HG02943 (cell line): ENCODE data around the gene MED17.

ENCODE experiments used
- ATAC-seq: cut with Tn5 transposase; IDR thresholded peaks from one replicate; pipeline ENCODE4 v1.9.1; 2021; ENCODE audit warnings: mild to moderate bottlenecking, low read depth, moderate library complexity; ENCODE audit not compliant: unreplicated experiment

Gene MED17

GRCh38 chr11:93813974-93814373 is 29.9 kb downstream of the MED17 start:
- no peak for ATAC-seq

GRCh38 chr11:93814966-93815633 is 31.0 kb downstream of the MED17 start:
- no peak for ATAC-seq

- ATAC-seq, result no peak
Observed at GRCh38 chr11:93817426-93818348, 33.6 kb downstream of the MED17 start.

DNA sequence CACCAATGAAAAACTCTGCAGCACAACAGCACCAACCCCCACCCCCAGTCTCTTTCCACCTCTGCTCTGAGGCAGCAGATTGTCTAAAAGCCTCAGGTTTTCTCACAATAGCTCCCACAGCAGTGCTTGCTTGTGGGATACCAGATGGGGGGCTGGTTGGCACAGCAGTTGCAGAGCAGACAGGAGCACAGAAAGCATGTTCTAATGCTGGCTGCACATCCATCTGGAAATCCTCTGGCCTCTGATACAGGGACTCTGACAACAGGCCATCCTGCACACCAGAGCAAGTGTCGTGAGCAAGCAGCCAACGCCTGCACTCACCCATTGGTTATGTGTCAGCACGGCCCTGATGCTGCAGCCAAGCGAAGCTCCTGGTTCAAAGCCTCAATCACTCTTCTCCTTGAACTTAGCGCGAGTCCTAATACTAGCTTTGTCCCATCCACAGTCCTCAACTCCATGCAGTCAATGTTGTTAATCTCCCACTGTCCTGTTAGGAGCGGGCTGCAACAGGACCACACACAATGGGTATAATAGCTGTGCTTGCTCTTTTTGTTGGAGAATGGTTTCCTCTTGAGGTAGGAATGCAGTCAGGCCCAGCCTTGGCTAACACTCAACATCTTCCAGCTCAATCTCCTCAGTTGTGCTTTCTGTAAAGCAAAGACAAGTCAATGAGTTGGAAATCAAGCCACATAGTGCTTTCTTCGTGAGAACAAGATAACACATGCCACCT is 36.0 kb downstream of the MED17 start:
- no peak for ATAC-seq

- ATAC-seq, result no peak
Observed at GRCh38 chr11:93820847-93821246, 36.8 kb downstream of the MED17 start.

GRCh38 chr11:93821617-93822016 is 37.5 kb downstream of the MED17 start:
- ATAC-seq, result no peak

GRCh38 chr11:93822359-93822758 is 38.3 kb downstream of the MED17 start:
- no peak for ATAC-seq

GRCh38 chr11:93823210-93823609 is 39.1 kb downstream of the MED17 start:
- no peak for ATAC-seq

DNA sequence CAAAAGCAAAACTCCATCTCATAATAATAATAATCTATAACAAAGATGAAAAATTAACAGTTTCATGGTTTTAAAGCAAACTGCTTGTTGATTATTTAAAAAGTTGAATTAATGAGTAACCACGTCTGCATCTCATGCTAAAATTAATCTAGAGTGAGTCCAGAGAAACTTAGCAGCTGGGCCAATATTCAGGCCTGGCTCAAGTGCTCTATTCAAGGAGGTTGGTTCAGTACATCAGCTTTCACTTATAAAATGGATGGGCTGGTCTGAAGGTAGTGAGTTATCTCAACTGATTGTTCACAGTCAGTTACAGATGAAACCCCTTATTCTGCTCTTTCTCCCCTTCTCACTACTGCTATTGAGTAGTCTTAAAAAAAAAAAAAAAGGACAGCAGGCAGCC is 43.3 kb downstream of the MED17 start:
- no peak for ATAC-seq

- ATAC-seq, result no peak
Observed at GRCh38 chr11:93829598-93829997, 45.5 kb downstream of the MED17 start.

- no peak for ATAC-seq
Observed at GRCh38 chr11:93831343-93832127, 47.5 kb downstream of the MED17 start.

DNA sequence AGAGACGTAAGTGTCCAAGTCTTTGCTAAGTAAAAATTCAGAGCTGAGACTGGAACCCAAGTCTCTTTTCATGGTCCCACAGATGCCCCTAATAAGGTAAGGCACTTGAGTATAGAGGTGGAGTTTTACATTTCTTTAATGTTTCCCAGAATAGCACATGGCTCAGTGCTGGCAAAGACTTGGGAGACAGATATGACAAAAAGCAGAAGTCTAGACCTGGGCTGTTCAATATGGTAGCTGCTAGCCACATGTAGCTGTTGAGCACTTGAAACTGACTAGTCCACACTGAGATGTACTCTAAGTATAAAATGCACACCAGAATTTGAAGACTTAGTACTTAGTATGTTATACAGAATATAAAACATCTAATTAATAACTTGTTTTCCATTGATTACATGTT is 48.7 kb downstream of the MED17 start:
- no peak for ATAC-seq

- no peak for ATAC-seq
Observed at GRCh38 chr11:93838967-93839366, 54.9 kb downstream of the MED17 start.

DNA sequence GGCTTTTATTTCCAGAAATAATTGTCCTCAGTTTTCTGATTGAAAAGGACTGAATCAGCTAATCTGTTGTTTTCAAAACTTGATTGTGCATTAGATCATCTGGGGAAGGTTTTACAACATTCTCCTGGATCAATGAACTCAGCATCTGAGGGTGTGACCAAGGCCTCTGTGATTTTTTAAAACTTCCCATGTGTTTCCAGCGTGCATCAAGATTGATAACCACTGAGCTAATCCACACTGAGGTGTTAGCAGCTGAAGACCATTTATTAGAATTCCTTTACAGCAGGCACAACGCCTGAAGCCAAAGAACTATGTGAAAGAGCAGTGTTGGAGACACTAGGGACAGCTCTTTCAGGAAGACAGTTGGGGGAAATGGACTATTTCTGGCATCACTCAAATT is 56.1 kb downstream of the MED17 start:
- ATAC-seq, result no peak

GRCh38 chr11:93840981-93841380 is 56.9 kb downstream of the MED17 start:
- ATAC-seq, result no peak

- ATAC-seq, result no peak
Observed at GRCh38 chr11:93841446-93841845, 57.4 kb downstream of the MED17 start.

GRCh38 chr11:93842034-93842433 is 58.0 kb downstream of the MED17 start:
- ATAC-seq, result no peak

- ATAC-seq, result no peak
Observed at GRCh38 chr11:93842461-93842860, 58.4 kb downstream of the MED17 start.

DNA sequence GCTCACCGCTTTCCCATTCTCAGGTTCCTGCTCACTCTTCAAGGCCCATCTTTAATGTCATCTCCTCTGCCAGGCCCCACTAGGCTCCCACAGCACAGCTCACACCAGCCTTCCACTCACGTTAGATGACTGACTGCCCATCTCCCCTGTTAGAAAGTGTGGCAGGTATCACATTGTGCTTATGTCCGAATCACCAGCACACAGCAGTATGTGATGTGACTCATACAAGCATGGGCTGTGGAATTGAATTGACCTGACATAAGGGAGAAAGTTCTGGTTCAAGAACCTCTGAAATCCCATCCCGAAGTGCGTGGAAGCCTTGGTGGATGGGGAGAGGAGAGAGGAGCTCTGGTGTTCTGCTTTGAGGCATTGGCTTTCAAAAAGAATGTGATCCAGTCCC is 59.8 kb downstream of the MED17 start:
- no peak for ATAC-seq

DNA sequence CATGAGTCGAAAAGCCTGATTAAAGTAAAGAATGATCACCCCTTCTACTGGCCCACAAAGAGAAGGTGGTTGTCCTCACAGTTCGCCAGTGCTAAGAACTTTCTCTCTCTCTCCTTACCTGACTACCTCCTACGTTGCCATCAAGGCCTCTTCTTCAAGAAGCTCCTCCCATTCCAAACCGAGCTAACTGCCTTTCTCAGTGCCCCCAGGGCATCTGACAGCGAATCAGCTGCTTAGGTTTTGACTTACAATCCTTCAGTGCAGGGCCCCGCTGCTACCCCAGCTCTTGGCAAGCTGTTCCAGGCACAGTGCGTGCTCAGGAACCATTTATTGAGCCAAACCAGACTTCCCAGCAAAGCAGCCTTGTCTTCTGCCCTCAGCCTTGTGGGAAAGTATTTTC is 60.5 kb downstream of the MED17 start:
- ATAC-seq, result no peak
